Adrenal gland (tissue), 12 donors: ENCODE data around the gene IL16. TPM values are rescaled to one million over a fixed set of nuclear protein-coding genes. Genes with fewer than 3 reads are reported as not detected.

Source experiments
- DNase-seq, 7 donors: peaks; one replicate each; pipeline ENCODE4 v3.0.0-alpha.2; 2019 to 2020
- H3K27ac ChIP-seq, 5 donors: fragments of 200-600 bp; sonication (generic) in 4 of 5; 1 replicate in 3 of 5; 2 replicates in 2 of 5; pipeline versions ENCODE4 v1.5.1 to v1.8.0; 2016 to 2020; ENCODE audit warnings: mild to moderate bottlenecking in 1 of 5
- H3K27me3 ChIP-seq: fragments of 200-600 bp; 2 replicates; pipeline ENCODE4 v1.8.0; 2021
- H3K36me3 ChIP-seq, 2 donors: fragments of 200-600 bp; replicated peaks in 1 of 2; 1 replicate in 1 of 2; 2 replicates in 1 of 2; pipeline versions ENCODE4 v1.5.1 to v1.8.0; 2018 to 2022
- H3K4me1 ChIP-seq, 2 donors: fragments of 200-600 bp; replicated peaks in 1 of 2; 1 replicate in 1 of 2; 2 replicates in 1 of 2; pipeline versions ENCODE4 v1.5.1 to v1.8.0; 2018 to 2021
- H3K4me3 ChIP-seq, 4 donors: fragments of 200-600 bp; sonication (generic) in 3 of 4; one replicate each; pipeline ENCODE4 v1.5.1; 2016 to 2018
- H3K9me3 ChIP-seq, 3 donors: fragments of 200-600 bp; sonication (generic) in 1 of 3; replicated peaks in 1 of 3; 1 replicate in 2 of 3; 2 replicates in 1 of 3; pipeline versions ENCODE4 v1.5.1 to v1.8.0; 2016 to 2021
- CTCF ChIP-seq, 6 experiments: fragments of 450-650 bp in 4 of 6; fragments of 200-600 bp in 2 of 6; sonication (generic) in 1 of 6; IDR thresholded peaks; 1 replicate in 5 of 6; 2 replicates in 1 of 6; pipeline versions ENCODE4 v1.5.1 to v1.8.0; 2016 to 2021; ENCODE audit warnings: antibody characterized with exemption in 6 of 6, mild to moderate bottlenecking in 2 of 6, moderate library complexity in 1 of 6
- POLR2A ChIP-seq, 2 donors: fragments of 450-650 bp; IDR thresholded peaks; one replicate each; pipeline ENCODE4 v1.6.1; 2017; ENCODE audit warnings: antibody characterized with exemption in 2 of 2, mild to moderate bottlenecking in 2 of 2, moderate library complexity in 1 of 2
- WGBS, 4 donors: extraction: QIAGEN DNeasy Blood & Tissue Kit in 2 of 4; methylation state at CpG; one replicate each; pipeline versions ENCODE4 v1.1.5 to v1.1.7; 2013 to 2017; 5-methylcytosine and 5-hydroxymethylcytosine counted together
- intact Hi-C, 2 donors: fragments of 100-400 bp; cut with DNase I; formaldehyde crosslinking; loops; one replicate each; pipeline versions ENCODE4 v1.14.1 to v1.15.0; 2022 to 2023
- polyA plus RNA-seq, 3 donors: library from polyadenylated mRNA; stranded (reverse); fragments of 200-250 nt in 2 of 3; fragments of 350-450 nt in 1 of 3; fragmentation: Illumina TruSeq in 1 of 3; extraction: RNeasy Lipid Tissue Mini Kit (QIAGEN cat#74804) in 1 of 3; gene quantifications; one replicate each; pipeline ENCODE4 v1.2.3, GENCODE V29; 2013 to 2014
- total RNA-seq, 9 donors: library from RNA; depleted of rRNA in 4 of 9; stranded (reverse); fragments of >200 nt in 4 of 9; fragments of 120-200 nt in 1 of 9; fragmentation: NEBNext Ultra II Directional in 1 of 9; extraction: Animal tissue kit (Norgen Biotek cat#: 25700) in 1 of 9; gene quantifications; one replicate each; pipeline versions ENCODE4 v1.1.0 to v1.2.4, GENCODE V29; 2013 to 2023
- donor health status: healthy with polysubstance abuse.
- donor health status: Bipolar disorder and iron deficiency.
- donor health status: DM: yes; HTN: yes; CAD: no.
- donor health status: DM: no; HTN: no; CAD: no.
- donor health status: DM: no; HTN: no; CAD: no.
- donor health status: DM: yes; HTN: yes; CAD: no.

The IL16 gene
- total and polyA plus RNA-seq, 12 donors: 2.2 to 16.0 (median 6.3) TPM

DNA sequence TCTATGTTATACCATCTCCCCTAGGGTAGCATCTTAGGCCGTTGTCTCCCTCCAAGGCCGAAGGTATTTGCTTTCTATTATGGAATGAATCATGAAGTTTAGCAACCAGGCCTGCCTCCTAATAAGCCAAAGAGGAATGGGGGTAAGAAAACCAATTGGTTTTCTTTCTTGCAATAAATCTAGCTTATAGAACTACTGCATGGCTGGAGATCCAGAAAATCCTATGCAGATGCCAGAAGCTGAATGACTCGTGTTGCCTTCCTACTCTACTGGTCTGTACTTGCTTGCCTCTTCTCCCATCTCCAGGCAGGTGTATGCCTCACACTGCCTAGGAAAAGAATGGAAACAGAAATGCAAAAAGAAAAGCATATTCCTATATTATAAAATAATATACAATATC, 31.1 kb upstream of the IL16 start:
- TF ChIP-seq CTCF (IDR thresholded peaks at IDR 0.05) (no peak), POLR2A (IDR thresholded peaks at IDR 0.05) (no peak)
- 66 to 89% (median 82%) methylated on average over 3 of the region's 3 CpGs for WGBS, 4 donors
- intact Hi-C loops: no loop called here

GRCh38 chr15:81166636-81167305, 29.9 kb upstream of the IL16 start:
- 58 to 77% (median 61%) methylated on average over 3 of the region's 3 CpGs for WGBS, 4 donors
- no peak for DNase-seq
- Histone ChIP-seq H3K4me1 (no peaks in the 10 kb centered on the region), H3K27me3 (peaks cover 3% of the 10 kb centered on the region), H3K9me3 (no peaks in the 10 kb centered on the region), H3K4me3 (no peak overlapping the region), H3K36me3 (no peaks in the 10 kb centered on the region), H3K27ac (no peak overlapping the region)
- intact Hi-C loops: no loop called here
- TF ChIP-seq POLR2A (IDR thresholded peaks at IDR 0.05) (no peak), CTCF (IDR thresholded peaks at IDR 0.05) (no peak)

More for the DNA sequence above, 31.1 kb upstream of the IL16 start:
- no peaks in the 10 kb centered on the region for H3K36me3 ChIP-seq
- H3K27ac ChIP-seq: no peak overlapping the region
- no peak overlapping the region for H3K4me3 ChIP-seq
- peaks cover 0 to 5% of the 10 kb centered on the region in 2 donors for H3K4me1 ChIP-seq
- no peaks in the 10 kb centered on the region for H3K9me3 ChIP-seq
- no peak for DNase-seq
- H3K27me3 ChIP-seq: peaks cover 11% of the 10 kb centered on the region

DNA sequence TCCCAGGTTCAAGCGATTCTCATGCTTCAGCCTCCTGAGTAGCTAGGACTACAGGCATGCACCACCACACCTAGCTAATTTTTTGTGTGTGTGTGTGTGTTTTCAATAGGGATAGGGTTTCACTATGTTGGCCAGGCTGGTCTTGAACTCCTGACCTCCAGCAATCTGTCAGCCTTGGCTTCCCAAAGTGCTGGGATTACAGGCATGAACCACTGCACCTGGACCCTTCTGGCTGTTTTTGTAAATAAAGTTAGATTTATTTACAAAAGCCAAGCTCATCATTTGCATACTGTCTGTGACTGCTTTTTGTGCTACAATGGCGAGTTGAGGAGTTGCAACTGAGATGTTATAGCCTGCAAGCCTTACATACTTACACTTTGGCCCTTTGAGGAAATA, 28.6 kb upstream of the IL16 start:
- H3K4me1 ChIP-seq: no peaks in the 10 kb centered on the region
- DNase-seq: no peak
- TF ChIP-seq CTCF (IDR thresholded peaks at IDR 0.05) (no peak), POLR2A (IDR thresholded peaks at IDR 0.05) (no peak)
- H3K27ac ChIP-seq: no peak overlapping the region
- no peak overlapping the region for H3K4me3 ChIP-seq
- H3K27me3 ChIP-seq: no peaks in the 10 kb centered on the region
- H3K36me3 ChIP-seq: no peaks in the 10 kb centered on the region
- WGBS, 4 donors: 62 to 88% (median 76%) methylated on average over 2 of the region's 2 CpGs
- no peaks in the 10 kb centered on the region for H3K9me3 ChIP-seq
- intact Hi-C loops: no loop called here

GRCh38 chr15:81168644-81169043, 28.0 kb upstream of the IL16 start:
- DNase-seq: no peak
- no peak for TF ChIP-seq CTCF (IDR thresholded peaks at IDR 0.05)
- no peak for TF ChIP-seq POLR2A (IDR thresholded peaks at IDR 0.05)
- intact Hi-C loops: no loop called here
- H3K27ac ChIP-seq: no peak overlapping the region
- no peaks in the 10 kb centered on the region for H3K36me3 ChIP-seq
- H3K4me3 ChIP-seq: no peak overlapping the region
- H3K27me3 ChIP-seq: no peaks in the 10 kb centered on the region
- WGBS, 4 donors: 71 to 86% (median 76%) methylated on average over 2 of the region's 2 CpGs
- no peaks in the 10 kb centered on the region for H3K4me1 ChIP-seq
- H3K9me3 ChIP-seq: no peaks in the 10 kb centered on the region
